Effector CD8-positive, alpha-beta T cell (primary cell): Measurements from ENCODE around the gene CDO1.
"Not testable (repeated sequence)": the region's sequence is repeated elsewhere in the genome, so short reads cannot be mapped to it uniquely, and the experiment has no call there.

Experiments
- DNase-seq: peaks from one replicate; lab custom pipeline; 2025; lab: John Stamatoyannopoulos, UW

CDO1 gene

DNA sequence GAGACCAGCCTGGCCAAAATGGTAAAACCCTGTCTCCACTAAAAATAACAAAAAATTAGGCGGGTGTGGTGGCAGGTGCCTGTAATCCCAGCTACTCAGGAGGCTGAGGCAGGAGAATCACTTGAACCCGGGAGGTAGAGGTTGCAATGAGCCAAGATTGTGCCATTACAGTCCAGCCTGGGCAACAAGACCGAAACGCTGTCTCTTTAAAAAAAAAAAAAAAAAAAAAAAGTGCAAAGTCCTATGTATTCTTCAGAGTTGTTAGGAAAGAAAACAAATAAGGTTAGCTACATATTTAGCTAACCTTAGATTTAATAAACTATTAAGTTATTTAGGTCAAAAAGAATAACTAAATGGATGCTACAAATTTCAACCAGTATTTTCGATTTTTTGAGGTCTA is 13.5 kb upstream of the CDO1 start:
- no peak for DNase-seq

DNA sequence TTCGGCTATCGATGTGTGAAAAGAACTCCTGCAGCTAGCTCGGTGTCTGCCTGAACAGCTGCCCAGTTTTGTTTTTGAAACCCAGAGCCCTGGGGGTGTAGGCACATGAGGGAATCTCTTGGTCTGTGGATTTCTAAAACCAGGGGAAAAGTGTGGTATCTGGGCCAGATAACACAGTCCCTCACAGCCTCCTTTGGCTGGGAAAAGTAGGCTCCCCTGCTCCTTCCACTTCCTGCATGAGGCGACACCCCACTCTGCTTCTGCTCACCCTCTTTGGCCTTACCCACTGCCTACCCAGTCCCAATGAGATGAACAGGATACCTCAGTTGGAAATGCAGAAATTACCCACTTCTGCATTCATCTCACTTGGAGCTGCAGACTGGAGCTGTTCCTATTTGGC is 9.5 kb upstream of the CDO1 start:
- DNase-seq, result no peak

DNA sequence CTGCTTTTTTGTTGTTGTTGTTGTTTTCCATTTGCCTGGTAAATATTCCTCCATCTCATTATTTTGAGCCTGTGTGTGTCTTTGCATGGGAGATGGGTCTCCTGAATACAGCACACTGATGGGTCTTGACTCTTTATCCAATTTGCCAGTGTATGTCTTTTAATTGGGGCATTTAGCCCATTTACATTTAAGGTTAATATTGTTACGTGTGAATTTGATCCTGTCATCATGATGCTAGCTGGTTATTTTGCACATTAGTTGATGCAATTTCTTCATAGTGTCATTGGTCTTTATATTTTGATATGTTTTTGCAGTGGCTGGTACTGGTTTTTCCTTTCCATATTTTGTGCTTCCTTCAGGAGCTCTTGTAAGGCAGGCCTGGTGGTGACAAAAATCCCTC is 8.5 kb upstream of the CDO1 start:
- not testable (repeated sequence) for DNase-seq

DNA sequence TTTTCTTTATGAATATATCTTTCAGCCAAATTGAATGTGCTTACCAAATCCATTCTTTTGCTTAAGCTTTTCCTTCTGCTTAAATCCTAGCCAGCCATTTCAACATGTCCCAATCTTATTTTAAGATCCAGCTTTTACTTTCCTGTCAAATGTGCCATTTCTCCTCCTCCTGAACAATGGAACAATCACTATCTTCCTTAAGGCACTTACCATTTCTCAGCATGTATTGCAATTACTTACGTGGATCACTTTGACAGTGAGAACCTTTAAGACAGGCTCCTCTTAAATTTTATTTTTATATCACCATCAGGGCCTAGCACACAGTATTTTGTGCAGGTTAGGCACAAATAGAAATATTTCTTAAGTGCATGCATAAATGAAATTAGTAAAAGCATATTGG is 4.4 kb upstream of the CDO1 start:
- DNase-seq, result no peak

DNA sequence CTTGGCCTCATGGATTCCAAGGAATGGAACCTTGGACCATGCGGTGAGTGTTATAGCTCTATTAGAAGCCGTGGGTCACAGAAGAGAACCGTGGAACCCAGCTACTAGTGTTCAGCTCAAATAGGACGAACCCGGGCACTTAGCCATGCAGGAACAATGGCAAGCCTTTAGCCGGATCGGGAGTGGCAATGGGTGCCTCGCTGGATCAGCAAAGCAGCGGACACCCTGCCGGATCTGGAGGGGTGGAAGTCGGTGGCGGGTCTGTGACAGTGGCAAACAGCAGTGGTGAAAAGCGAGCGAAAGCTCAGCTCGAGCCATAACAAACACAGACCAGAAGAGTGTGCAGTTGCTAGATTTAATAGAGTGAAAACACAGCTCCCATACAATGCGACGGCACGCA is 2.4 kb upstream of the CDO1 start:
- no peak for DNase-seq

DNA sequence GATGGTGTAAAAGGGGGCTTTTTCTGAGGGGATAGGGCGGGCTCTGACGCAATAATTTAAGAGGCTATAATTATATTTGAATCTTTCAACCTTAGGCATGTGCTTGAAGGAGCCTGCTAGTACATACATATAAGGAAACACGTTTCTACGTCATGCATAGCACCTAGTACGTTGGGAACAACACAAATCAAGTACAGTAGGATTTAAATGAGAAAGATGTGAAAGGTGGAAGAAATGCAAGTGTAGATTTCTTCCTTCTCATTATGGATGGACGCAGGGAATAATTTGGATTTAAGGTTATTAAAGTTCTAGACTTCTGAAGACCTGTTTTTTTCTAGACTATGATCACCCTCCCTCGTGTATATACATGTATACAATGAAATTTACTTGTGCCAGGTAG is 927 bp upstream of the CDO1 start:
- DNase-seq, result no peak

DNA sequence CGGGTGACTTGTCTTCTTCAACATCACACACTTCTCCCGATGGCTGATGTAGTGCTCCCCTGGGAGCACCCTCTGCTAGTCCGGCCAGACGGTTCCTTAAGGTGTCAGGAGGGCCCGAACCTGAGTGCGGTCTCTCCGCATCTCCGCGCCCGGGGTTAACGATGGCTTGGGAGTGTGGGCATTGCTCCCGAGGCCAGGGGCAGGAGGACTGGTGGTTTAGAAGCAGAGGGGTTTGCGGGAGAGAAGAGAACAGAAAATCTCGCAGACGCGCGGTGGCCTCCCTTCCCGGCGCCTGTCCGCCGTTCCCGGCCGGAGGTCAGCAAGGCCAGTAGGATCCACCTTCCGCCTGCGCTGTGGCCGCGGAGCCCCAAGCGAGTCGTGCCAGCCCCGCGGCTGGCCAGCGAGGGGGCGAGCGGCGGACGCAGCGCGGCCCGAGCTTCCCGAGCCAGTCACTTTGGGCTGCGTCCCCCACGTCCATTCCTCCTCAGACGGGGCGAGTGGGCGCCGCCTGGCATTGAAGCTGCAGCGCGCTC is 700 bp downstream of the CDO1 start:
- no peak for DNase-seq

DNA sequence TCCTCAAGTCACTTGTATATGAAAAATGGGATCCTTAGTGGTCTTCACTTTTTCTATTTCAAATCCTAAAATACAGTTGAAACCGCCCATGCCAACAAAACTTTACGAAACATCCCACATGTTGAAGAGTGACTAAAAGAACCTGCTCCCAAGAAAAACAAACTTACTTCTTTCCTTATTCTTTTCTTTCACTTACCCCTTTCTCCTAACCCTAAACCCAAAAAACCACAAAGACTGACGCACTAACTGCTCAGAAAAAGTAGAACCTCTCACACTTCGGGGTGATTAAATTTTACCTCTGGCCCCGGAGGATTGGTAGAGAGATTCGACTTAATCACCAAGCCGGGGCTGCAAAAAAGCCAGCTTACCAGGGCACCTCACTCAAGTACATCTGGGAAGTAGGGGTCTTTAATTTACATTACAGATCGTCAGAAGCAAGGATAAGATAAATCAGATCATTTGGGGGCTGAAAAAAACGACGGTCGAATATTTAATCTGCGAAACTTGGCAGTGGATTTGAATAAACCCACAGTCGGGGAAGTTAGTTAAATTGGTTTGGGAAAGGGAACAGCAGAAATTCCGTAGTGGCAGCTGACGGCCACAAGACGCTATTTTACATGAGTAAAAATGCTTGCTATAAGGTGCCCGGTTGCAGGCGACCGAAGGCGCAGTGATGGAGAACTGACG is 1.3 kb downstream of the CDO1 start:
- no peak for DNase-seq

DNA sequence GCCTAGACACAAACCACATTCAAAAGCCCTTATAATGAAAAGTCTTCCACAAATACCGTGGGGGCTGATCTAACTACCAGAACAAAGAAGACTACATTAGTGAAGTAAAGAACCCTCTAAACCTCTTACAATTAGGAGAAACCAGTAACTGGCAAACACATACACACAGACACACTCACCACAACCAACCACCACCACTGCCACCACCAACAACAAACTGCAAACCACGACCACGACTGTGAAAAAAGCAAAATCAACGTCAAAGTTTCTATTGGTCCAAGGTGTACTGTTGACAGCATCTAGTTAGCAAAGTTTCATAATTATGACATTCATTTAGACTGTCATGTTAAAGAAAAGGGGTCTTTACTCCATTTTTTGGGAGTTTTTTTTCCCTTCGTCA is 2.7 kb downstream of the CDO1 start:
- DNase-seq, result no peak

DNA sequence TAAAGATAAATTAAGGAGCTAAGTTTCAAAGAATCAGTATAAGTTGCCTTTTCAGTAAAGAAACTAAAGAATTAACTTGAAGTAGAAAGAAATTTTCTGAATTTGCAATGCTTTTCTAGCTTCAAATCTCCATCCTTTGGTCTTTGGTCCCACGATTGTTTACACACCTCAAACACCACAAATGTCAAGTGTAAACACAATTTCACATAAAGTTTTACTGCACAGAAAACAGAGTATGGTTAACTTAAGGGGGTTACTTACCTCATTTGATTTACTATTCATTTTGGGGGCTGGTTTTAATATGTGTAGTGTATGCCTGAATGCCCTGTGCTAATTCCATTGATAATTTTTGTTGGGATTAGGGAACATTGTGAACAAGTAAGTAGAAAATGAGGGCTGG is 4.1 kb downstream of the CDO1 start:
- DNase-seq, result no peak

DNA sequence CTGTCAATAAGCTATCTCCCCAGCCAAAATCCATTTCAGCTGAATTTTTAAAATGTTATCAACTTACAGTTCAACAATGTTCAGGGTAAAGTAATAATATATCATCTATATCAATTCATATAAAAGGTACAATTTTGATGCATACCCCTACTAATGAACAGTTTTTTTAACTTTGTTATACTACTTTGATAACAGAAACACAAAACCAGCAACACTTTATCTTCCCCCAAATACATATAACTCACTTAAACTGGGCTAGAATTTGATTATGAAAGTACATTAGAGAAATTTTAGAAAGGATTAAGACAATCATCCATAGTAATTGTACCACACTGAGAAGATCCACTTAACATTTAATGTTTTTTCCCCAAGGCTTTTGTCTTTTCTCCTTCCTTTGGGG is 5.1 kb downstream of the CDO1 start:
- no peak for DNase-seq

DNA sequence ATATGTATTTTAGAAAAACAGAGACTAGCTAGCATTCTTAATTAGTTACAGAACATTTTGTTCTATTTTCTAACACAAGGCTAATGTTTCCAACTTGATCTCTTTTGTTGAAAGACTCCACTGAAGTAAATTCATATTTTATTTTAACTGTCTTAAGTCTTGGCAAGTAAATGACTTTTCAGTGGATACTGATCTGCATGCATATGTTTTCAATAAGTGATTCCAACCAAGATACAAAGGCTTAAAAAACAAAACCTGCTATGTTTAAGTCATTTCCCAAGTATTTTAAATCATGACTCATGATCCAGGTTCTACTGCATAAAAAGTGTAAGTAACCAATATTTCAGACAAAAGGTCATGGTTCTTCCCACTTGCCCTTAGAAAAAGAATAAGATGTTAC is 5.7 kb downstream of the CDO1 start:
- DNase-seq, result no peak

DNA sequence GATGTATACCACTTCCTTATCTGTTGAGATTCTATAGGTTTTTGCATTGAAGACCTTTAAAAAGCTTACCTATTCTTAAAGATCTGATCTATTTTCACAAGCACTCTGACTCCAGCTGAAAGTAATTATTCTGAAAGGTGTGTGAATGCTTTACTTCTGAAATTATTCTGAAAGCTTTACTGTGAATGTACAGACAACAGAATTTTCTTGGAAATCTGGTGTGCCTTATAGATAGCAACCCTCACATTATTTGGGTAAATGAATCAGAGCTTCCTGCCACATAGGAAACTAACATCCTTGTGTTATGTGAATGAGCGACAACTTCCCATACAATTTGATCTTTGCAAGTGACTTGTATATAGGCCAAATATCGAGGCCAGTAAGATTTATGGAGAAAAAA is 6.5 kb downstream of the CDO1 start:
- DNase-seq, result no peak

DNA sequence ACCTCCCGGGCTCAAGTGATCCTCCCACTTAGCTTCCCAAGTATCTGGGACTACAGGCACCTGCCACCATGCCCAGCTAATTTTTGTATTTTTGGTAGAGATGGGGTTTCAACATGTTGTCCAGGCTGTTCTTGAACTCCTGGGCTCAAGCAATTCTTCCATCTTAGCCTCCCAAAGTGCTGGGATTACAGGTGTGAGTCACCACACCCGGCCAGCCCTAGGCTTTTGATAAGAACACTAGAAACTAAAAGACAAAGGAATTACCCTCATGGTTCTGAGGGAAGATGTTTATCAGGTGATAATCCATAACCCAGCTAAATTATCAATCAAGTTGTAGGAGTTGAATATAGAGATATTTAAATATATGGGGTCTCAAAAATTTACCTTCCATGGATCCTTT is 8.4 kb downstream of the CDO1 start:
- not testable (repeated sequence) for DNase-seq

DNA sequence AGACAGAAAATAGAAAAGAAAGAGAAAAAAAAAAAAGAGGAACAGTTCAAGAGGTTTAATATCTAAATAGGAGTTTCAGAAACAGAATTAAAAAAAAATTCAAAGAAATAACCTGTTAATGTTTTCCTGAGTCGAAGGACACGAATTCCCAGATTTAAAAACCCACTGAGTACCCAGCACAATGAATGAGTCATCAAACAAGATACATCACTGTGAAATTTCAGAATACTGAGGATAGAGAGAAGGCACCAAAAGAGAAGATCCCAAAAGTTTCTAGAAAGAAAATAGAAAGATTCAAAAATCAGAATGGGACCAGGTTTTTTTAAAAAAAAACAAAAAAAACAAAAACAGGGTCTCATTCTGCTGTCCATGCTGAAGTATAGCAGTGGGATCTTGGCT is 8.8 kb downstream of the CDO1 start:
- no peak for DNase-seq

DNA sequence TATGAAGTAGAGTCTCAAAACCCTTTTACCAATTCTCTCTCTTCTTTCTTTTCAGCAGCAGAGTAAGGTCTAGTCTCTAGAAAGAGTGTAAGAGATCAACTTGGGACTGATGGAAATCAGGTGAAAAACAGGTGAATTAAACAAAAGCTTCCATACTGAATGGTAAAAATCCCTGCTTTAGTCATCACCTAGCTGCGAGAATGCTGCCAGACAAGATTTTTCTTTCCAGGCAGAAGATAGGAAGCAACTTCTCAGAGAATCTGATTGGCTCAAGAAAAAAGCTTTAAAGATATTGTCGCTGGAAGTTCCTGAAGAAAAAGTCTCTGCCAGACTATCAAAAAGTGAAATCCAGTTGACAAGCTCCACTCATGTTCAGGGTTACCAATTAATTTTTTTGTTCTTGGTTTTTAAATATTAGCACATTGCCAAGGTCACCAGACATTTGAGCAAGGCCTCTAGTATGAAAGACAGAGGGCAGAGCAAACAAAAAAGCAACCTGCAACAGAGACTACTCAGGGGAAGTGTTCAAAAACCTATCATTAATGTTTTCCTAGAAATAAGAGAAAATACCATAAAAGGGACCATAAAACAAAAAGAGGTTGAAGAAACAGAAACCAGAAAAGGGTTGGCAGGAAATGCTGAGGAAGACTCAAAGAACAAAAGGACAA is 9.3 kb downstream of the CDO1 start:
- DNase-seq, result no peak

DNA sequence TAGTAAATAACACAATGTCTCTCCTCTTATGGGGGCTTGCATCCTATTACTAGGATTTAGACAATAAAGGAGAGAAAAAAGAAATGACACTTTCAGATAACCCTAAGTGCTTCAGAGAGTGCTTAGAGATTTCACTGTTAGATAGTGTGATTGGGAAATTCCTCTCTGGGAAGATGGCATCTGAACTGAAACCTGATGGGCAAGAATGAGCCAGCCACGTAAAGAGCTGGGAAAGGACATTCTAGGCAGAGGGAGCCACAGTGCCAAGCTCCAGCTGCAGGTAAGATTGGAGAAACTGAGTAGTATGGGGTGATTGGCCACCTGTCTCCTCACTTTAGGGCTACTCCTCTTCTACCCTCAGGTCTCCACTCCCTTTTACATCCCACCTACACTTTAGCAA is 14.5 kb downstream of the CDO1 start:
- no peak for DNase-seq

DNA sequence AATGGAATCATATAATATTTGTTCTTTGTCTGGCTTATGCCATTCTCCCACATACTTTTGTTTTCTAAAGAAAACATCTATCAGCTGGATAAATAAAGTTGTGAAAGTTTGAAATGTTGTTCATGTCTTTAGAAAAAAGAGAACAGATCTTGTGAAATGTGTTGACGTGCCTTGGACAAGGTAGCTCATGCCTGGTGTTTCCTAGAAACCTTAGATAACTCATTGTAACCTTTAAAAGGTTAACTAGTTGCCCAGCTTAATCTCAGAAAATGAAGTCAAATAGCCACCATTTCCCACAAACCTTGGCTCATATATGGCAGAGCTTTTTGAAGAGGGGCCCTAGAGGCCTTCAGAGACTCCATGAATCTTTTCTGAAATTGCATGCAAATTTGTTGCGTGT is 15.3 kb downstream of the CDO1 start:
- DNase-seq, result no peak

DNA sequence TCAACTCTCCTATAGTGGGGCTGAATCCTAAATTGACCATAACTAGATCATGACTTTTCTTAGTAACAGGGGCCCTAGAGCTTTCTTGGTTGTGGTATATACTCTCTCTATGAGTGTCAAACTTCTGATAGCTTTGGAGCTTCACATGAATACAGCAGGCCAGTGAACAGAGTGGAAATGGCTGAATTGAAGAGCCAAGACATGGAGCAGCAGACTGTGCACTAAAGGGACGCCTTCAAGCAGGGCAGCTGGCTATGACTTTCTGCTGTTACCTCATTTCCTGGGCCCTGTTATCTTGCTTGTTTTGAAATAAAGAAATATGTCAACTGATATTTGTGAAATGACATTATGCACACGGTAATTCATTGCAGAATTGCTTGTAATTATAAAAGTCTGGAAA is 16.4 kb downstream of the CDO1 start:
- no peak for DNase-seq

DNA sequence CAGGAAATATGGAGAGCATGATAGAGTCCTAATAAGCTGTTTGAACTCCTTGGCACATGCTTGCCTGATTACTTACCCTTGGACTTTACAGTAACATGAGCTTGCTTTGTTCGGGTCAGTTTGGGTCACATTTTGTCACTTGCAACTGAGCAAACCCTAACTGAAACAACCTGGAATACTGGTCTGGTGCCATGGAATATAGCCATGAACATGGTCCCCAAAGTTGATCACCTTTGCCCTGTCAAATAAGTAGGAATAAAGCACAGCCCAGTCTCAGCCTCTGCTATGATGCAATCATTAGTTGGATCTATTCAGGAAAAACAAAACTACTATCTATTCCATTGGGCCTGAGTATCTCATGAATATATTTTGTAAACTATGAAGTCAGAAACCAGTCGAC is 18.2 kb downstream of the CDO1 start:
- no peak for DNase-seq

DNA sequence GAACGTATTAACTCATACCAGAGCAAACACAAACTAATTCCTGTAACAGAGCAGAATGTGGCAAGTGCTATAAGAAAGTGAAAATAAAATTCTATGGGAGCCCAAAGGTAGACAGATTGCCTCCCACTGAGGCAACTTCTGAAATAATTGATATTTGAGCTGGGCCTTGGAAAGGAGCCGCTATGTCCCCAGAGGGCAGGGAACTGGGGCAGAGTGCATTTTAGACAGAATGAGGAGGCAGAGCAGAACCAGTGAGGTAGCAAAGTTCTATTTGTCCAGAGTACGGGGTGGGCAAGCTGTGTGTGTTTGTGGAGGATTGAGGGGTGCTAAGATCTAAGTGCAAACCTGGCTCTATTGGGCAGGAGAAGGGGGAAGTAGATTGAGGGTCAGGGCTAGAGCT is 19.8 kb downstream of the CDO1 start:
- DNase-seq, result no peak

DNA sequence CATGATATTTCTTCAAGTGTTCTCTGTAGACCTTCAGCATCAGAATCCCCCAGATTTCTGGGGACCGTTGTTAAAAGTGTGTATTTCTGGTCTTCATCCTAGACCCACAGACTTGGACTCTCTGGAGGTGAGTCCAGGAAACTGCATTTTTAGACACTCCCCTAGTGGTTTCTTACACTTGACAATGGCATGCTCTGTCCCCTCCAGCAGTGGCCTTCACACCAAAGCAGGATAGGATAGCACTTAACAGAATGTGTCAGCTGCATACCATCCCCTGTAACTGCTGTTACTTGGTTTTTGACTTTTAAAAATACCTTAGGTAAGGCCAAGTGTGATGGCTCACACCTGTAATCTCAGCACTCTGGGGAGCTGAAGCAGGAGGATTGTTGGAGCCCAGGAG is 20.8 kb downstream of the CDO1 start:
- DNase-seq, result no peak

DNA sequence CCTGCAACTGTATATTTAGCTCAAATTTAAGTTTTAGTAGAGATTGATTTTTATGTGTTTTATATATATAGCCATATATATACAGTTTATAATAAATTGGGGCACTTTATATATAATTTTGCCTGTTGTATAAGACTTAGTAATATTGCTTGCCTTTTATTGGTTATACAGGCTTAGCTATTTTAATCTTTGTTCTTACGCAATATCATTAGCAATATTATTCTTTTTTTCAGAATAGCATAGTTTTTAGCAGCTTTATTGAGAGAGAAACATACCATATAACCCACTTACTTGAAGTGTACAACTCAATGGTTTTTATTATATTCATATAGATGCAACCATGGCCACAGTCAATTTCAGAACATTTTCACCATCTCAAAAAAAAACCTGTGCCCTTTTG is 28.0 kb downstream of the CDO1 start:
- DNase-seq, result no peak

DNA sequence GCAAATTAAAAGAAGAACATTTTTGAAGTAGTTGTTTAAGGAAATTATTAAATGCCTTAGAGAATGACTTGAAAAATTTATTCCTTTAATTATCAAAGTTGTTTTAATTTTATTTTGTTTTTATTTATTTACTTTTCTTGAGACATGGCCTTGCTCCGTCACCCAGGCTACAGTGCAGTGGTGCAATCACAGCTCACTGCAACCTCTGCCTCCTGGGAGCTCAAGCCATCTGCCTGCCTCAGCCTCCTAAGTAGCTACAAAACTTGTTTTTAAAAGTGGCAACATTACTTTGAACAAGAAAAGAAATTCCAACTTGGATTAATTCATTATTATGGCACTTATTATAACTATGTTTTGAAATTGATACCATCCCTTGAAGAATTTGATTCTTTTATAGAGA is 29.0 kb downstream of the CDO1 start:
- DNase-seq, result no peak
